Measurements from ENCODE around the gene PNMA8A.

The PNMA8A gene

DNA sequence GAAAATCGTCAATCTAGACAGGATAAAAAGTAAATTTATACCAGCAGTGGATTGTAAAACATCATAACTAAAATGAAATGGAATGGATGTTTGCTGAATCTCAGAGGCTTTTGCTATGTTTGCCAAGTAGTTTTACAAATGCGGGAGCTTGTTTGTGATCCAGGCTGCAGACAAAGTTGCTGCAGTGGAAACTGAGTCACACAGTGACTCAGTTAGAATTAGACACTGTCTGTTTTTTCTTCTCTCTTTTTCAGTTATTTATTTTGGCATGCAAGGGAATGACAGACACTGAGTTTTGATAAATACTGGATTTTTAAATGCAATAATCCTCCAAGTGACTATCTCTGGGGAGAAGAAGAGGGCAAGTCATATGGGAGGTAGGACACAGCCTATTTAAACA lies 4.6 kb upstream of the PNMA8A start:
- no peak for DNase-seq (ENCODE audit: low read depth)
- H3K4me3 ChIP-seq (ENCODE audit: low read depth, low read length) = no peak overlapping the region
- TF ChIP-seq, protein P1, sequence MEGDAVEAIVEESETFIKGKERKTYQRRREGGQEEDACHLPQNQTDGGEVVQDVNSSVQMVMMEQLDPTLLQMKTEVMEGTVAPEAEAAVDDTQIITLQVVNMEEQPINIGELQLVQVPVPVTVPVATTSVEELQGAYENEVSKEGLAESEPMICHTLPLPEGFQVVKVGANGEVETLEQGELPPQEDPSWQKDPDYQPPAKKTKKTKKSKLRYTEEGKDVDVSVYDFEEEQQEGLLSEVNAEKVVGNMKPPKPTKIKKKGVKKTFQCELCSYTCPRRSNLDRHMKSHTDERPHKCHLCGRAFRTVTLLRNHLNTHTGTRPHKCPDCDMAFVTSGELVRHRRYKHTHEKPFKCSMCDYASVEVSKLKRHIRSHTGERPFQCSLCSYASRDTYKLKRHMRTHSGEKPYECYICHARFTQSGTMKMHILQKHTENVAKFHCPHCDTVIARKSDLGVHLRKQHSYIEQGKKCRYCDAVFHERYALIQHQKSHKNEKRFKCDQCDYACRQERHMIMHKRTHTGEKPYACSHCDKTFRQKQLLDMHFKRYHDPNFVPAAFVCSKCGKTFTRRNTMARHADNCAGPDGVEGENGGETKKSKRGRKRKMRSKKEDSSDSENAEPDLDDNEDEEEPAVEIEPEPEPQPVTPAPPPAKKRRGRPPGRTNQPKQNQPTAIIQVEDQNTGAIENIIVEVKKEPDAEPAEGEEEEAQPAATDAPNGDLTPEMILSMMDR (IDR thresholded peaks at IDR 0.05; ENCODE audit: low read depth, low read length, missing control alignments) = no peak

DNA sequence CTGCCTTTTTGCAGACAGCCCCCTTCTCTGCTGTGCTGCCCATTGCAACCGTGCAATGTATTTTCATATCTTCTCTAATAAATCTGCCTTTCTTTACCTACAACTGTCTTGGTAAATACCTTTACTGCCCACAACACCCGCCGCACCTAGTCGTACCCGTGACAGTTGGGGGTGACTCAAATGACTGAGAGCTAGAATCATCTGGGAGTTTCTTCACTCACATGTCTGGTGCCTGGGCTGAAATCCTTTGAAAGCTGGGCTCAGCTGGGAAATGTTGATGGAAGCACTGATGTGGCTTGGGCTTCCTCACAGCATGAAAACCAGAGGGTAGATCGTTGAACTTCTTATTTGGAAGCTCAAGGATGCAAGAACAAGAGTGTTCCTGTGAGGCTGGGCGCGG lies 2.8 kb upstream of the PNMA8A start:
- no peak overlapping the region for H3K4me3 ChIP-seq (ENCODE audit: low read depth, low read length)
- no peak for DNase-seq (ENCODE audit: low read depth)
- TF ChIP-seq, protein P1 (IDR thresholded peaks at IDR 0.05; ENCODE audit: low read depth, low read length, missing control alignments) = no peak

DNA sequence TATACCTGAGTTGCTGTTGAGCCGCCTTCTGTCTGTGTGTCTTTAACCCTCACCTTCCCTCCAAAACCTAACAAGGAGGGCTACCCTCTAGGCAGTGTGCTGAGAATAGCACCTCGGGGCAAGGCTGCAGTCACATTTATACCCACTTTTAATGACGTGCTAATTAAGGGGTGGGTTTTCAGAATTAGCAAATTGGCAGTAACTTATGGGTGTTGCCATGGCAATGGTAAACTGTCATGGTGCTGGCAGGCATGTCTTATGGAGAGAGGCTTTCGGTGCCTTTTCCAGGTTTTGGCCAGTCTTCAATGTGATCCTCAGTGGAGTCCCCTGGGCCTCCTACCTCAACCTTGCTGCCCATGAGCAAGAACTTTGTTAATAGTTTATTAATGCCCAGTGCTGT lies 1.2 kb upstream of the PNMA8A start:
- TF ChIP-seq, protein P1 (IDR thresholded peaks at IDR 0.05; ENCODE audit: low read depth, low read length, missing control alignments) = no peak
- no peak overlapping the region for H3K4me3 ChIP-seq (ENCODE audit: low read depth, low read length)
- no peak for DNase-seq (ENCODE audit: low read depth)

DNA sequence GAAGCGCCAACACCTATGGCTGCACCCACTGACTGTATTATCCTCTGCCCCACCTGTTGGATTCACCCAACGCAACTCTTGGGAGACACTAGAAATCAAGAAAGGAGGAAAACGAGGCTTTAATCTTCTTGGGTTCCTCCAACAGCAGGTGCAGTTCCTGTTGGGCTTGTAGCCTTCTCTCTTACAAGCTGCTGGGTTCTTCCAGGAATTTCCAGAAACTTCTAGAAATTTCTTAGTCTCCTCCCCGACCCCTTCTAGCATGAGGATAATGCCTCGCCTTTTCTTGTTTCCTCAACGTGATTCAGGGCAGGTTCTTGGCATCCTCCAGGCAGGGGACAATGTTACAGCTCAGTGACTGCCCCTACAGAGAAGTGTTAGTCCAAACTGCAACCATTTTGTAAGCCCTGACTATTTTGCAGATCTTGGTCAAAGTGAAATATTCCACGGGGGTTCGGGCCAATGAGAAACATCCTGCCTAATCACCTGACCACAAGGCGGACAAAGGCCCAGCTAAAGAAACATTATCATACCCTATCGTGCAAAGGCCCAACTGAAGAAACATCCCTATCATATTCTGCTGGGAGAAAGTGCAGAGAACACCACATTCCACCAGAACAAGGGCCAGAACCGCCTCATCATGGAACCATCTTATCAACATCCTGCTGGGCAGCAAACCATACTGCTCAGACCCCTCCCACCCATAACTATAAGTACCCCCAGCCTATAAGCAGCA lies 614 bp upstream of the PNMA8A start:
- TF ChIP-seq, protein P1 (IDR thresholded peaks at IDR 0.05; ENCODE audit: low read depth, low read length, missing control alignments) = no peak
- H3K4me3 ChIP-seq (ENCODE audit: low read depth, low read length) = no peak overlapping the region
- DNase-seq (ENCODE audit: low read depth) = no peak

DNA sequence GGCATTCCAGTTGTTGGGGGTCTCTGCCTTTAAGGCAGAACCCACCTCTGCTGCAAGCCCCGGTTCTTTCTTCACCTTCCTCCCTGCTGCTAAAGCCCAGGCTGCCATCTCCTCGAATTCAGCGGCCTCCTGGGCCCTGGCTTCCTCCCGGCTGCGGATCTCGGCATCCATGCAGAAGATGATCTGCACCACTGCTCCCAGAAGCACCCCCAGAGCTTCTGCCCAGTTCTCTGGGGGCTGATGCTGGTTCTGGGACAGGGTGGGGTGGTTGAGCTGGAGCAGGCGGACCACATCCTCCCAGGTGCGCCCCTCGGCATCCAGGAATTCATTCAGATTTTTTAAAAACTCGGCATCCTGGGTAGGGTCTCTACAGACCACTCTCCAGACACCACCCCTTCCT lies 987 bp downstream of the PNMA8A start:
- no peak for DNase-seq (ENCODE audit: low read depth)
- TF ChIP-seq, protein P1 (IDR thresholded peaks at IDR 0.05; ENCODE audit: low read depth, low read length, missing control alignments) = no peak
- H3K4me3 ChIP-seq (ENCODE audit: low read depth, low read length) = no peak overlapping the region

DNA sequence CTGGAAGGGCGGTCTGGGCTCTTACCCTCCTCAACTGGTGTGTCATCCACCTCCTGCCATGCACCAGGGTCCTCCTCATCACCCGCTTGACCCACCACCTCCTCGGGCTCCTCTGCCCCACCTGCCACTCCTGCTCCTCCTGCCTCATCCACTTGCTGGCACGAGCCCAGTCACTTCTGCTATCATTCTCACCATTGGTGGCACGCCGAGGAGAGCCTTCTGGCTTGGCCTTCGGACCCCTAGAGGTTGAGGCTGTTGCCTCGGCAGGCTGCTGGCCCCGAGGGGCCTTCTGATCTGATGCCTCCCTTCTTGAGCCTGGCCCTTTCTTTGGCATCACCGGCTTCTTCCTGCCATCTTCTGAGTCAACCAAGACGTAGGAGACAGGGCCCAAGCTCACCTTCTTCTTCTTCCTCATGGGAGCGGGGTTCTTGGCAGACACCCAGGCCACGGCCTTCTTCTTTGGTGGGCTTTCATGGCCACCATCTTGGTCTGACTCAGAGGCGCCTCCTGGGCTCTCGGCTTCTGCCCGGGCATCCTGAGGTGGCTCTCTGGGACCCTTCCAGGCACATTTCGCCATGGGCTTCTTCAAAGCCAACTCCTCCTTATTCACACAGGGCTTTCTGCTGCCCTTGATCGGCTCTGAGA lies 1.7 kb downstream of the PNMA8A start:
- TF ChIP-seq, protein P1 (IDR thresholded peaks at IDR 0.05; ENCODE audit: low read depth, low read length, missing control alignments) = no peak
- H3K4me3 ChIP-seq (ENCODE audit: low read depth, low read length) = no peak overlapping the region
- DNase-seq (ENCODE audit: low read depth) = no peak

Measured in GM12864 (cell line).